Body of pancreas (tissue), 4 donors: ENCODE data around the gene FBXL17. TPM values are rescaled to one million over a fixed set of nuclear protein-coding genes. Genes with fewer than 3 reads are reported as not detected.

ENCODE experiments used
- ATAC-seq: fragments of 150-250 bp; one replicate; pipeline ENCODE4 v1.9.1; 2016
- DNase-seq, 4 donors: peaks; one replicate each; pipeline ENCODE4 v3.0.0-alpha.2; 2019
- H3K27ac ChIP-seq, 4 donors: fragments of 200-600 bp; sonication (generic); 1 replicate in 3 of 4; 2 replicates in 1 of 4; pipeline versions ENCODE4 v1.5.1 to v1.6.1; 2016 to 2019; ENCODE audit warnings: mild to moderate bottlenecking in 1 of 4, mixed read lengths in 1 of 4, moderate library complexity in 1 of 4
- H3K27me3 ChIP-seq, 2 donors: fragments of 200-600 bp; sonication (generic); one replicate each; pipeline ENCODE4 v1.6.0; 2016; ENCODE audit warnings: mild to moderate bottlenecking in 1 of 2
- H3K36me3 ChIP-seq, 2 donors: fragments of 200-600 bp; sonication (generic); replicated peaks in 1 of 2; 2 replicates each; pipeline ENCODE4 v1.5.1; 2016; ENCODE audit warnings: low read depth in 2 of 2; ENCODE audit not compliant: insufficient read depth in 1 of 2
- H3K4me1 ChIP-seq: fragments of 200-600 bp; sonication (generic); one replicate; pipeline ENCODE4 v1.6.0; 2016
- H3K4me3 ChIP-seq, 2 donors: fragments of 200-600 bp; sonication (generic); 1 replicate in 1 of 2; 2 replicates in 1 of 2; pipeline ENCODE4 v1.5.1; 2016 to 2019
- H3K9me3 ChIP-seq, 3 donors: fragments of 200-600 bp; sonication (generic); 1 replicate in 2 of 3; 2 replicates in 1 of 3; pipeline ENCODE4 v1.5.1; 2016
- POLR2A ChIP-seq, 3 donors: fragments of 450-650 bp; IDR thresholded peaks; one replicate each; pipeline ENCODE4 v1.6.1; 2016; ENCODE audit warnings: antibody characterized with exemption in 3 of 3, mild to moderate bottlenecking in 2 of 3
- WGBS, 2 donors: methylation state at CpG; one replicate each; pipeline ENCODE4 v1.1.5; 2017; 5-methylcytosine and 5-hydroxymethylcytosine counted together
- intact Hi-C: fragments of 100-400 bp; cut with DNase I; formaldehyde crosslinking; loops from one replicate; pipeline ENCODE4 v1.15.1; 2023
- total RNA-seq, 2 donors: library from RNA; depleted of rRNA; stranded (reverse); fragments of >200 nt; gene quantifications; one replicate each; pipeline ENCODE4 v1.1.0, GENCODE V29; 2016
- TF ChIP-seq, protein P1 (sequence below), 7 experiments: fragments of 450-650 bp in 4 of 7; fragments of 200-600 bp in 3 of 7; sonication (generic) in 3 of 7; IDR thresholded peaks; one replicate each; pipeline ENCODE4 v1.5.1; 2016 to 2019; ENCODE audit warnings: antibody characterized with exemption in 7 of 7

FBXL17 gene
- total RNA-seq, 2 donors from 2014 or later = 5.3 to 13.5 TPM

DNA sequence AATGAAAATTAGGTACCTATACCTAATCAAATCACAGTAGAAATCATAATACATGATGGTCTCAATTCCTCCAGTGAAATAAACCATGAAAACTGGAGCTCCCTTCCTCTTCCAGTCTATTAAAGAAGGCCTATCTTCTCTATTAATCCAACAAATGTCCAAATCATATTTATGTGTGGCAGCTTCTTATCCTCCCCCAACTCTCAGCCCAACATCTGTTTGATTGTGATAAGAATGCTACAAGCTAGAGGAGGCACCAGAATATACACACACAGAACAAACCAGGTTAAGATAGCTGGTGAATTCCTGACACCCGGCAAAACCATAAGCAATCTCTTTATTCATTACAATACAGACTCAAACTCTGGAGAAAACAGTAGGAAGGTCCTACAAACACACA, 110.8 kb downstream of the FBXL17 start:
- Histone ChIP-seq H3K4me1 (no peaks in the 10 kb centered on the region), H3K27me3 (no peaks in the 10 kb centered on the region), H3K9me3 (no peaks in the 10 kb centered on the region), H3K36me3 (no peaks in the 10 kb centered on the region), H3K4me3 (no peak overlapping the region), H3K27ac (no peak overlapping the region)
- ATAC-seq (no peak), DNase-seq (no peak)
- no peak for TF ChIP-seq POLR2A (IDR thresholded peaks at IDR 0.05)
- TF ChIP-seq, protein P1, sequence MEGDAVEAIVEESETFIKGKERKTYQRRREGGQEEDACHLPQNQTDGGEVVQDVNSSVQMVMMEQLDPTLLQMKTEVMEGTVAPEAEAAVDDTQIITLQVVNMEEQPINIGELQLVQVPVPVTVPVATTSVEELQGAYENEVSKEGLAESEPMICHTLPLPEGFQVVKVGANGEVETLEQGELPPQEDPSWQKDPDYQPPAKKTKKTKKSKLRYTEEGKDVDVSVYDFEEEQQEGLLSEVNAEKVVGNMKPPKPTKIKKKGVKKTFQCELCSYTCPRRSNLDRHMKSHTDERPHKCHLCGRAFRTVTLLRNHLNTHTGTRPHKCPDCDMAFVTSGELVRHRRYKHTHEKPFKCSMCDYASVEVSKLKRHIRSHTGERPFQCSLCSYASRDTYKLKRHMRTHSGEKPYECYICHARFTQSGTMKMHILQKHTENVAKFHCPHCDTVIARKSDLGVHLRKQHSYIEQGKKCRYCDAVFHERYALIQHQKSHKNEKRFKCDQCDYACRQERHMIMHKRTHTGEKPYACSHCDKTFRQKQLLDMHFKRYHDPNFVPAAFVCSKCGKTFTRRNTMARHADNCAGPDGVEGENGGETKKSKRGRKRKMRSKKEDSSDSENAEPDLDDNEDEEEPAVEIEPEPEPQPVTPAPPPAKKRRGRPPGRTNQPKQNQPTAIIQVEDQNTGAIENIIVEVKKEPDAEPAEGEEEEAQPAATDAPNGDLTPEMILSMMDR (IDR thresholded peaks at IDR 0.05) = no peak
- intact Hi-C loops = no loop called here
- WGBS, 2 donors = 31 to 33% methylated on average over 1 of the region's 1 CpG

GRCh38 chr5:108266242-108266641, 115.7 kb downstream of the FBXL17 start:
- 78 to 91% methylated on average over 2 of the region's 2 CpGs for WGBS, 2 donors
- ATAC-seq = no peak
- intact Hi-C loops = no loop called here

GRCh38 chr5:108264533-108264932, 117.4 kb downstream of the FBXL17 start:
- 58 to 66% methylated on average over 2 of the region's 2 CpGs for WGBS, 2 donors

More at GRCh38 chr5:108266242-108266641, 115.7 kb downstream of the FBXL17 start:
- no peaks in the 10 kb centered on the region for H3K9me3 ChIP-seq
- no peaks in the 10 kb centered on the region for H3K27me3 ChIP-seq
- no peaks in the 10 kb centered on the region for H3K4me1 ChIP-seq
- no peak for DNase-seq
- TF ChIP-seq, protein P1 (IDR thresholded peaks at IDR 0.05) = no peak
- no peak for TF ChIP-seq POLR2A (IDR thresholded peaks at IDR 0.05)
- no peaks in the 10 kb centered on the region for H3K36me3 ChIP-seq
- no peak overlapping the region for H3K4me3 ChIP-seq
- H3K27ac ChIP-seq = no peak overlapping the region

DNA sequence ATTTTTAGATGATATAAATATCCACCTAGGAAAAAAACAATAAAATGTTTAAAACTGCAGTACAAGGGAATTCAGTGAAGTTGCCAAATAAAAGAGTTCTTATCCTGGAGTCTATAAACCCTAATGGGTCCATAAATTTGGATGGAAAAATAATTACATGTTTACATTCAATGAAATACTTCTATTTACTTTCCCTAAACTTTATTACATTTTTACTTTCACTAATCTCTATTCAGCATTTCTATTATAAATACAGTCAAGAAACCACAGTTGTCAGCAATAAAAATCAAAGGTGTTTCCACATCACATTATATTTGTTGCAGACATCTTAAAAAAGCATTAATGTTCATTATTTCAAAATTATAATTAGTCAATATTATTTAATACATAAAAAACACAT, 118.6 kb downstream of the FBXL17 start:
- DNase-seq (no peak), ATAC-seq (no peak)
- no peak for TF ChIP-seq POLR2A (IDR thresholded peaks at IDR 0.05)
- TF ChIP-seq, protein P1 (IDR thresholded peaks at IDR 0.05) = no peak
- no peak overlapping the region for H3K4me3 ChIP-seq
- no peaks in the 10 kb centered on the region for H3K9me3 ChIP-seq
- intact Hi-C loops = no loop called here
- H3K36me3 ChIP-seq = no peaks in the 10 kb centered on the region
- H3K27ac ChIP-seq = no peak overlapping the region
- no peaks in the 10 kb centered on the region for H3K27me3 ChIP-seq
- H3K4me1 ChIP-seq = peaks cover 18% of the 10 kb centered on the region

More at GRCh38 chr5:108264533-108264932, 117.4 kb downstream of the FBXL17 start:
- Histone ChIP-seq H3K9me3 (no peaks in the 10 kb centered on the region), H3K27ac (no peak overlapping the region), H3K27me3 (no peaks in the 10 kb centered on the region), H3K36me3 (no peaks in the 10 kb centered on the region), H3K4me3 (no peak overlapping the region), H3K4me1 (peaks cover 12% of the 10 kb centered on the region)
- DNase-seq (no peak), ATAC-seq (no peak)
- intact Hi-C loops = no loop called here
- TF ChIP-seq, protein P1 (IDR thresholded peaks at IDR 0.05) = no peak
- TF ChIP-seq POLR2A (IDR thresholded peaks at IDR 0.05) = no peak

DNA sequence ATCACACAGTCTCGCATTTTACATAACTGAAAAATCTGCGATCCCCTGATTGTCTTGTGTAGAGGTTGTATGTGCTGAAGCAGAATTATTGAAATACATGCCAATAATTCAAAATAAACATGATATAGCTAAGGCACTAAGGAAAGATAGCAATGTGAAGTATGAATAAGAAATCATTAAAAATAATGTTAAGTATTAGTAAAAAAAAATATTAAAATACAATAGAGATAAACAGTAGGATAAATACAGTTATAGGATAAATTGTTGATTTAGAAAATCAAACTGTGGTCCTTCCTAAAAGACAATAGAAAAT, 121.1 kb downstream of the FBXL17 start:
- 2 to 3% methylated on average over 2 of the region's 2 CpGs for WGBS, 2 donors
- intact Hi-C loops = no loop called here

More for the DNA sequence above, 121.1 kb downstream of the FBXL17 start:
- Histone ChIP-seq H3K4me3 (no peak overlapping the region), H3K27ac (no peak overlapping the region), H3K4me1 (peaks cover 21% of the 10 kb centered on the region), H3K36me3 (no peaks in the 10 kb centered on the region), H3K27me3 (no peaks in the 10 kb centered on the region), H3K9me3 (no peaks in the 10 kb centered on the region)
- ATAC-seq = no peak
- DNase-seq = no peak
- no peak for TF ChIP-seq POLR2A (IDR thresholded peaks at IDR 0.05)
- TF ChIP-seq, protein P1 (IDR thresholded peaks at IDR 0.05) = no peak
